Smooth muscle cell (in vitro differentiated cells): ENCODE data around the gene SERPINE3. TPM values are rescaled to one million over a fixed set of nuclear protein-coding genes. Genes with fewer than 3 reads are reported as not detected.

Experiments used
- DNase-seq: peaks from one replicate; lab custom pipeline; 2025; ENCODE audit not compliant: unreplicated experiment; lab: John Stamatoyannopoulos, UW
- H2AFZ ChIP-seq: fragments of 200-600 bp; sonication (generic); 2 replicates; pipeline ENCODE4 v1.6.0; 2016; ENCODE audit warnings: antibody characterized with exemption, low read depth, mild to moderate bottlenecking
- H3F3A ChIP-seq: fragments of 200-600 bp; sonication (generic); 2 replicates; pipeline ENCODE4 v1.6.0; 2017; ENCODE audit warnings: antibody characterized with exemption, low read depth
- H3K27ac ChIP-seq: fragments of 200-600 bp; sonication (generic); 2 replicates; pipeline ENCODE4 v1.5.1; 2016; ENCODE audit warnings: low read depth, mild to moderate bottlenecking
- H3K27me3 ChIP-seq: fragments of 200-600 bp; sonication (generic); 2 replicates; pipeline ENCODE4 v1.6.1; 2016; ENCODE audit warnings: low read depth, mild to moderate bottlenecking
- H3K36me3 ChIP-seq: fragments of 200-600 bp; sonication (generic); 2 replicates; pipeline ENCODE4 v1.5.1; 2016; ENCODE audit warnings: low read depth
- H3K4me1 ChIP-seq: fragments of 200-600 bp; sonication (generic); 2 replicates; pipeline ENCODE4 v1.5.1; 2016; ENCODE audit warnings: low read depth
- H3K4me2 ChIP-seq: fragments of 200-600 bp; sonication (generic); 2 replicates; pipeline ENCODE4 v1.6.0; 2016; ENCODE audit warnings: mild to moderate bottlenecking
- H3K4me3 ChIP-seq: fragments of 200-600 bp; sonication (generic); 2 replicates; pipeline ENCODE4 v1.5.1; 2016; ENCODE audit warnings: mild to moderate bottlenecking
- H3K79me2 ChIP-seq: fragments of 200-600 bp; sonication (generic); 2 replicates; pipeline ENCODE4 v1.6.0; 2016; ENCODE audit warnings: low read depth, mild to moderate bottlenecking
- H3K9ac ChIP-seq: fragments of 200-600 bp; sonication (generic); 2 replicates; pipeline ENCODE4 v1.6.0; 2016; ENCODE audit warnings: low read depth
- H3K9me3 ChIP-seq: fragments of 200-600 bp; sonication (generic); replicated peaks from 2 replicates; pipeline ENCODE4 v1.5.1; 2016; ENCODE audit warnings: low read depth
- H4K20me1 ChIP-seq: fragments of 200-600 bp; sonication (generic); 2 replicates; pipeline ENCODE4 v1.6.0; 2016; ENCODE audit warnings: low read depth
- CTCF ChIP-seq: fragments of 200-600 bp; sonication (generic); IDR thresholded peaks from 2 replicates; pipeline ENCODE4 v1.5.1; 2017; ENCODE audit warnings: borderline replicate concordance, mild to moderate bottlenecking, antibody characterized with exemption; ENCODE audit not compliant: insufficient read depth, poor library complexity, severe bottlenecking
- WGBS: methylation state at CpG from one replicate; pipeline ENCODE4 v1.1.7; 2016; ENCODE audit warnings: low lambda C conversion rate; 5-methylcytosine and 5-hydroxymethylcytosine counted together
- polyA plus RNA-seq: library from polyadenylated mRNA; unstranded; fragments of >200 nt; fragmentation: Nextera tagmentation; extraction: Ambion mirVana; gene quantifications from 2 replicates; pipeline ENCODE4 v1.2.1, GENCODE V29; 2016
- total RNA-seq: library from RNA; depleted of rRNA; stranded (reverse); fragments of >200 nt; gene quantifications from 2 replicates; pipeline ENCODE4 v1.2.3, GENCODE V29; 2014

The SERPINE3 gene
- total and polyA plus RNA-seq, 2 experiments from 2014 or later: not detected

GRCh38 chr13:51329606-51330005, 9.9 kb upstream of the SERPINE3 start:
- Histone ChIP-seq H3K4me2 (no peak overlapping the region), H3K27ac (no peak overlapping the region), H3K9me3 (no peaks in the 10 kb centered on the region), H3K4me1 (peaks cover 8% of the 10 kb centered on the region), H3K79me2 (no peaks in the 10 kb centered on the region), H2AFZ (no peak overlapping the region), H3F3A (no peaks in the 10 kb centered on the region), H3K4me3 (no peak overlapping the region), H3K27me3 (no peaks in the 10 kb centered on the region), H3K9ac (no peak overlapping the region), H4K20me1 (no peaks in the 10 kb centered on the region), H3K36me3 (no peaks in the 10 kb centered on the region)
- DNase-seq: no peak
- WGBS: 90% methylated on average over 3 of the region's 3 CpGs
- no peak for TF ChIP-seq CTCF

DNA sequence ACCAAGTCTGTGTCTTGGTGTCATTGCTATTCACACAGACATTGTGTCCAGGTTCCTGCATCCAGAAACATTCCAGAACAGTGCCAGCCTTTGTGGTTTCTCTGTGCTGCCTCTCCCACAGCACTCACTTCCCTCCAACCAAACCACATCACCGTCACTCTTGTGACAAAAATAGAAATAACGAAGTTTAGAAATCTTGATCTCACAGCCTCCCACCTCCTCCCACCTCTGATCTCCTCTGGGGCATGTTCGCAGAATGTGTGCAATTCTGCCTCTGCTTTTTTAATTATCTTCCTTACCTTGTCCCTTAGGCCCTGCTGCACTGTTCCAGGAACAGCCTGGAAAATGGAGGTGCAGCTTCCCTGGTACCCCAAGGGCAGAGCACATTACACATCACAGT, 8.7 kb upstream of the SERPINE3 start:
- Histone ChIP-seq H3K27me3 (no peaks in the 10 kb centered on the region), H3K9me3 (no peaks in the 10 kb centered on the region), H3K27ac (no peak overlapping the region), H3K4me3 (no peak overlapping the region), H3F3A (no peaks in the 10 kb centered on the region), H3K9ac (no peak overlapping the region), H2AFZ (no peak overlapping the region), H3K4me1 (peaks cover 8% of the 10 kb centered on the region), H3K36me3 (no peaks in the 10 kb centered on the region), H3K4me2 (peak overlapping the region; percentile 63), H3K79me2 (no peaks in the 10 kb centered on the region), H4K20me1 (no peaks in the 10 kb centered on the region)
- no peak for TF ChIP-seq CTCF
- no peak for DNase-seq
- WGBS: 41% methylated on average over 3 of the region's 3 CpGs

- Histone ChIP-seq H3K9me3 (no peaks in the 10 kb centered on the region), H3K79me2 (no peaks in the 10 kb centered on the region), H3K9ac (no peak overlapping the region), H3K4me3 (no peak overlapping the region), H2AFZ (no peak overlapping the region), H3K4me1 (peaks cover 8% of the 10 kb centered on the region), H3K36me3 (no peaks in the 10 kb centered on the region), H3K27me3 (no peaks in the 10 kb centered on the region), H3K27ac (no peak overlapping the region), H3F3A (no peaks in the 10 kb centered on the region), H3K4me2 (no peak overlapping the region), H4K20me1 (no peaks in the 10 kb centered on the region)
- TF ChIP-seq CTCF: no peak
- WGBS: 66% methylated on average over 6 of the region's 6 CpGs
- no peak for DNase-seq
Observed at GRCh38 chr13:51331354-51331861, 8.1 kb upstream of the SERPINE3 start.
